ENCODE results near the gene GPX5.
"Not testable (repeated sequence)": the region's sequence is repeated elsewhere in the genome, so short reads cannot be mapped to it uniquely, and the experiment has no call there.

GRCh38 chr6:28502136-28502535, 23.5 kb upstream of the GPX5 start:
- not testable (repeated sequence) for TF ChIP-seq CTCF (conservative IDR thresholded peaks at IDR 0.05; ENCODE audit: low read length); EZH2phosphoT487 (IDR thresholded peaks at IDR 0.05; ENCODE audit: borderline replicate concordance, low read depth, low read length)

Data from OCI-LY7 (cell line).